LNCaP clone FGC (cell line): ENCODE results near the gene GOSR1.

Experiments used
- DNase-seq: peaks from one replicate; pipeline ENCODE4 v3.0.0-alpha.2; 2011; ENCODE audit warnings: low read depth
- H3K4me3 ChIP-seq: 2 replicates; pipeline ENCODE4 v1.5.1; 2011; ENCODE audit warnings: mild to moderate bottlenecking, low read depth, low read length, control low read depth
- TF ChIP-seq, protein P1 (sequence below): IDR thresholded peaks from 2 replicates; pipeline ENCODE4 v1.5.1; 2012; ENCODE audit warnings: mild to moderate bottlenecking; ENCODE audit not compliant: control insufficient read depth, insufficient read depth; ENCODE audit errors: extremely low read depth

The GOSR1 gene

DNA sequence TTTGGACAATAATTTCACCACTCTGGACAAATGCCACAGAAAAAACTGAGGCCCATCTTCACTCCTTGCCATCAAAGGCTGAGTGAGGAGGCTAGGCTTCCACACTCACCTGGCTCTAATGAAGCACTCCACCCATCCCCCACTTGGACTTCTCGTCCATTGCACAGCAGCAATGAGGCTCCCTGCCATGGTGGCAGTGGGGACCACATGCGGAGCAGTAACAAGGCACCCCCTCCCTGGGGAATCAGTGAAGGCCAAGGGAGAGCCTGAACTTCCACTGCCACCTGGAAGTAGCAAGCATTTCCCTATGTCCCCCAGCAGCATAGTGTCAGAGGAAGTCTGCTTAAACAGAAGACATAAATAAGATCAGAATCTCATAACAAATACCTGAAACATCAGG, 2.0 kb upstream of the GOSR1 start:
- no peak for DNase-seq
- no peak overlapping the region for H3K4me3 ChIP-seq
- TF ChIP-seq, protein P1, sequence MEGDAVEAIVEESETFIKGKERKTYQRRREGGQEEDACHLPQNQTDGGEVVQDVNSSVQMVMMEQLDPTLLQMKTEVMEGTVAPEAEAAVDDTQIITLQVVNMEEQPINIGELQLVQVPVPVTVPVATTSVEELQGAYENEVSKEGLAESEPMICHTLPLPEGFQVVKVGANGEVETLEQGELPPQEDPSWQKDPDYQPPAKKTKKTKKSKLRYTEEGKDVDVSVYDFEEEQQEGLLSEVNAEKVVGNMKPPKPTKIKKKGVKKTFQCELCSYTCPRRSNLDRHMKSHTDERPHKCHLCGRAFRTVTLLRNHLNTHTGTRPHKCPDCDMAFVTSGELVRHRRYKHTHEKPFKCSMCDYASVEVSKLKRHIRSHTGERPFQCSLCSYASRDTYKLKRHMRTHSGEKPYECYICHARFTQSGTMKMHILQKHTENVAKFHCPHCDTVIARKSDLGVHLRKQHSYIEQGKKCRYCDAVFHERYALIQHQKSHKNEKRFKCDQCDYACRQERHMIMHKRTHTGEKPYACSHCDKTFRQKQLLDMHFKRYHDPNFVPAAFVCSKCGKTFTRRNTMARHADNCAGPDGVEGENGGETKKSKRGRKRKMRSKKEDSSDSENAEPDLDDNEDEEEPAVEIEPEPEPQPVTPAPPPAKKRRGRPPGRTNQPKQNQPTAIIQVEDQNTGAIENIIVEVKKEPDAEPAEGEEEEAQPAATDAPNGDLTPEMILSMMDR: no peak

DNA sequence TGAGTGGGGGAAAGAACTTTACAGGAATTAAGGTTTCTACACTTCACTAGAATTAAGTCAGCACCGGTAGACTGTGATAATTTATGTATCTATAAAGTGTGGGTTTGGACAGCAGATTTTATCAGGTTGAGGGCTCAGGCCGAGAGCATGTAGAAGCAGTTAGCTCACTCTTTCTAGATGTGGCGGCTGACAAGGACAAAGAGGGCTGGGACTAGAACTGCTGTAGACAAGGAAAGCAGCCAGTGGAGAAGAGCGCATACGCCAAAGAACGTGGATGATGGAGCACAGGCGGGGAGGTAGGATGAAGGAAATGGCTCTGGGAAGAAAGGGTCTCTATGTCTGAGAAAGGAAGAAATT, 504 bp upstream of the GOSR1 start:
- no peak for DNase-seq
- H3K4me3 ChIP-seq: peak overlapping the region; percentile 79
- TF ChIP-seq, protein P1: no peak

DNA sequence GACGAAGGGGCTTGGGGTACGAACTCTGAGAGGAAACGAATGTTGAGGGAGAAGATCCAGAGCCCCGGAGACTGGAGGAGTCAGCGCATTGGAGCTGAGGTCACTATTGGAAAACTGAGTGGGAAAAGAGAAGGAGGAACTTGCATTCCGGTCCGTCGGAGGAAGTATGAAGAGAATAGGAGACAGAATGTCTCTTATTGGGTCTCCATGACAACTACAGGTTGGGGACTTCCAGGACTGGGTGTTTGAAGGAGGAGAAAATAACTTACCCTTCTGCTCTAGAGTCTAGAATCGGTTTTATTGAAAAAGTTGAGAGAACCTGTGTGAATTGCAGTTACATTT, 537 bp downstream of the GOSR1 start:
- H3K4me3 ChIP-seq: peak overlapping the region; percentile 79
- TF ChIP-seq, protein P1: no peak
- no peak for DNase-seq

DNA sequence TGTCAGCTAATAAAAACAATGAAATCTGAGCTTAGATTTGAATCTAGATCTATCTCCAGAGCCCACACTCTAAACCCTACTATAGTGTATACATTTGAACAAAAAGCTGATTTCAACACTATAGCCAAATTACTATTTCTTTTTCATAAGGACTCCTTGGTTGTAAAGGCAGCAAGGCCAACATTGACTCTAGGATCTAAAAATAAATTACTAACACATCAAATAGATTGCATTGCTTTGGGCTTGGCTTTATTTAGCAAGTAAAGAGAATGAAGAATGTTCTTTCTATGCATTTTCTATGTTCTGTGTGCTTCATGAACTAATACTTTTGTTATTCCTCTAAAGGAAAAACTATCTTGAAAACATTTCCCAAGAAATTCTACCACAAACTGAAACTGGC, 5.3 kb downstream of the GOSR1 start:
- TF ChIP-seq, protein P1: no peak
- no peak overlapping the region for H3K4me3 ChIP-seq
- DNase-seq: no peak

DNA sequence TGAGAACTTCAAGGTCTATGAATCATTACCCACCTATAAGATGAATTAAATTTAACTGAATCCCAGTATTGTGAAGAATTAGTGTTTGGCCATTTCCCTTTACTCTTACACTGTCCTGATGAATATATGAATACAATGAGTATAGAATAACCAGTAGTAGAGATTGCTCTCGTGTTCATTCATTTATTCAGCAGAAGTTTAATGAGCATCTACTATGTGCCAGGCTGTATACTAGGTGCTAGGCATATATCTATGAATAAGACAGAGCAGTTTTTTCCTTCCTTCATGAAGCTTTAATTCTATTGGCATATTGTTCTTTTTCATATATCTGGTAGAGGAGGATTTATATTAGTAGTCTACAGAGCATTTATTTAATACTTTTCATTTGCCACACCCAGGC, 6.0 kb downstream of the GOSR1 start:
- DNase-seq: no peak
- TF ChIP-seq, protein P1: no peak
- no peak overlapping the region for H3K4me3 ChIP-seq

DNA sequence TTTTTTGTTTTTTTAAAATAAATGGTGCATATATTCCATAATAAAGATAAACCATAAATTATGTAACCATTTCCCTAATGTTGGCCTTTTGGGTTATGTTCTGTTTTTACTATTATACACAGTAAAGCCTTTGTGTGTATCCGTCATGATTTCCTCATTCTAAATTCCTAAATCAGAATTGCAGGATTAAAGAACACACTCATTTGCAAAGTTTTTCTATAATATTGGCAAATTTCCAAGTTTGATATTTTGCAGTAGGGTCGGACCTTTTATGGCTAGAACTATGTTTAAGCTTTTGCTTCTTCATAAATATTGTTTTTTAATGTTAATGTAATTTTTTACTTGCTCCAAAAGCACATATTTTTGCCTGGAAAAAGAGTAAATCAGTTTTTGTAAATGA, 16.6 kb downstream of the GOSR1 start:
- TF ChIP-seq, protein P1: no peak
- no peak for DNase-seq
- no peak overlapping the region for H3K4me3 ChIP-seq

DNA sequence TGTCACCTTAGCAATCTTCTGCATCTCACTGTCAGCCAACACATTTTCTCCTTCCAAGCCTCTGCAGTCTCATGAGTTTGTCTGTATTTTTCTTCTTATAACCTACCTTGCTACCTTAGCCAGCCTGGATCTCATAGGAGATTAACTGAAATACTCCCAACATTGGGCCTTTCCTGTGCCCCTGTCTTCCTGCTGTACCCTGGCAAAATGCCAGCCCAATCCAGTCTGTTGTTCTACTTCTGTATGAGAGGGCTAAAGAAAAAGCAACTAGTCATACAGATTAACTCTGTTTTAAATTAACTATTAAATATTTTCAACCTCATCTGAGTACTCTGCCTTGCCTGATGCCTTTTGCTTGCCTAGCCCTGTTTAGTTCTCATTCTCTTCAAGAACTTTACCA, 18.4 kb downstream of the GOSR1 start:
- no peak for DNase-seq
- TF ChIP-seq, protein P1: no peak
- no peak overlapping the region for H3K4me3 ChIP-seq
